ENCODE measurements around the gene CDON. TPM values are rescaled to one million over a fixed set of nuclear protein-coding genes. Genes with fewer than 3 reads are reported as not detected.

The CDON gene
- total and polyA plus RNA-seq, 2 donors, result 8.4 to 47.4 TPM

DNA sequence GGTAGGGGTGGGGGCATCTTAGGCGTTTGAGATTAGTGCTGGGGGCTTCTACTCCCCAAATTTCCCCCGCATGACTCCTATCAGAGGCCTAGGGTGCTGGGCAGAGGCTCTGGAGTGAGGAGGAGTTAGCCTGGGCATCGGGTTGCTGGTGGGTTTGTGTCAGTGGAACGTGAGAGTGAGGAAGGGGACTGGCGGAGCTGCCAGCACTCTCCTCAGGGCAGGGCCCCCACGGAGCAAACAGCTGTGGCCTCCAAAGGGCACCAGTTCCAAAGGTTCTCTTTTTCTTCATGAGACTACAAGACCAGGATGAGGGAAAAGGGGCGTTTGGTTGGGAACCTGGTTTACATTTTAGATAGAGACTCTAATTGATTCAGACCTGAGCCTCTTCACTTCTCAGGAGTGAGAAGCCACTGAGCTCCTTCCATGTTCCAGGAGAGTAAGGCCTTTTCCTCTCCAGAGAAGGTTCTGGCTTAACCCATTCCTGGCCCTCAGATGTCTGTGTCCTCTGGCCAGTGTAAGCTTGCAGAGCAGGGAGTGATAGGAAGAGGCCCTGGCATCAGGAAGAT lies 35.6 kb upstream of the CDON start:
- 77% methylated on average over 7 of the region's 7 CpGs for WGBS
- DNase-seq (ENCODE audit: extremely low spot score), result no peak
- no peak overlapping the region for H3K4me3 ChIP-seq (ENCODE audit: low read depth, low read length)

DNA sequence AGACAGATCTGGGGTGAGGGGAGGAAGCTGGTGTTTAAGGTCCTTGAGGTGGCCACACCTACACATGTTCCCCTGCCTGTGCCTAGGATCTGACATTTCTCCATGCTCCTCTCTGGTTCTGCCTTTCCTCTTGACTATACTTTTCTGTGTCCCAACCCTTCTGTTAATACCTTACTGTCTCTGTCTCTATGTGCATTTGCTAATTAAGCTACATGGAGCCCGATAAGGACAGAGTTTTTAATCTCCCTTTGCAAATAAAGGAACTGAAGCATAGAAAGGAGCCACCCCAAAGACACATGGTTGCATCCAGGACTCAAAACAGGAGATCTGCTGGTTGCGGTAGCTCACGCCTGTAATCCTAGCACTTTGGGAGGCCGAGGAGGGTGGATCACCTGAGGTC lies 33.1 kb upstream of the CDON start:
- Histone ChIP-seq H3K36me3 (ENCODE audit: insufficient read depth) (no peaks in the 10 kb centered on the region), H3K4me1 (ENCODE audit: insufficient read depth) (no peaks in the 10 kb centered on the region), H3K4me3 (ENCODE audit: low read depth, low read length) (no peak overlapping the region), H3K27ac (ENCODE audit: low read depth) (no peak overlapping the region)
- 85% methylated on average over 4 of the region's 4 CpGs for WGBS
- no peak for DNase-seq (ENCODE audit: extremely low spot score)

More for the DNA sequence above, 35.6 kb upstream of the CDON start:
- Histone ChIP-seq H3K4me1 (ENCODE audit: insufficient read depth) (no peaks in the 10 kb centered on the region), H3K36me3 (ENCODE audit: insufficient read depth) (no peaks in the 10 kb centered on the region), H3K27ac (ENCODE audit: low read depth) (no peak overlapping the region)

DNA sequence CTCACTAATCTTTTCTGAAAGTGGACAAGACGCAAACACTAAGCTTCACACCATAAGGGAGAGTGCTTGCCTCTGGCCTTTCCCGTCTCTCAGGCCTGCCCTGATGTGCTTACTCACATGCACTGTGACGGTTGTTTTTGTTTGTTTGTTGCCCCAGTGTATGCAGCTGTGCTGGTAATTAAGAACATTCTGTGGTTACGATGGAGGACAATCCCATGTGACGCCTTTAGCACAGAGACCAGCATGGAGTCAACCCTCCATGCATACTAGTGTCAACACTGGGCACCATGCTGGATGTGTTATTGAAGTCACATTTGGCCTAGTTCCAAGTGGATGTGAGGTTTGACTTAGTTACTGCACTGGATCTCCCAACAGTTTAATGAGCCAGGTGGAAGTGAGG lies 27.8 kb upstream of the CDON start:
- Histone ChIP-seq H3K36me3 (ENCODE audit: insufficient read depth) (no peaks in the 10 kb centered on the region), H3K4me3 (ENCODE audit: low read depth, low read length) (no peak overlapping the region), H3K27ac (ENCODE audit: low read depth) (no peak overlapping the region), H3K4me1 (ENCODE audit: insufficient read depth) (no peaks in the 10 kb centered on the region)
- no peak for DNase-seq (ENCODE audit: extremely low spot score)
- WGBS, result 91% methylated on average over 5 of the region's 5 CpGs

DNA sequence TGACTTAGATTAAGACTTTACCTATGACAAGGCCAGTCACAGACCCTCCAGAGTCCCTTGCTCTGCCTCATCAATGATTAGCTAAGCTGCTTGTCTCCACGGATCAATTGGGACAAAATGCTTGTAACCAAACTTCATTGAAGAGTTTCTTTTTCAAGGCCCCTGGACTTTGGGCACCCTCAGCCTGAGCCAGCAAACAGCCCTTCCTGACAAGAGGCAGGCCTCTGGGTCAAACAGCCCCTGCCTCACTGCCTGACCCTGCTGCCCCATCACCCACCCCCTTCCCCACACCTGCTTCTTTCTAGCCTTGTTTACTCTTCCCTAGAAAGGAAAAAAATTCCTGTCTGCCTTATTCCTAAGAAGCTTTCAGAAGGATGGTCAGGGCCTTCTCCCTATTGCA lies 26.3 kb upstream of the CDON start:
- DNase-seq (ENCODE audit: extremely low spot score), result no peak
- H3K4me3 ChIP-seq (ENCODE audit: low read depth, low read length), result no peak overlapping the region
- WGBS, result 60% methylated on average over 1 of the region's 1 CpG
- H3K4me1 ChIP-seq (ENCODE audit: insufficient read depth), result no peaks in the 10 kb centered on the region
- no peak overlapping the region for H3K27ac ChIP-seq (ENCODE audit: low read depth)
- no peaks in the 10 kb centered on the region for H3K36me3 ChIP-seq (ENCODE audit: insufficient read depth)

DNA sequence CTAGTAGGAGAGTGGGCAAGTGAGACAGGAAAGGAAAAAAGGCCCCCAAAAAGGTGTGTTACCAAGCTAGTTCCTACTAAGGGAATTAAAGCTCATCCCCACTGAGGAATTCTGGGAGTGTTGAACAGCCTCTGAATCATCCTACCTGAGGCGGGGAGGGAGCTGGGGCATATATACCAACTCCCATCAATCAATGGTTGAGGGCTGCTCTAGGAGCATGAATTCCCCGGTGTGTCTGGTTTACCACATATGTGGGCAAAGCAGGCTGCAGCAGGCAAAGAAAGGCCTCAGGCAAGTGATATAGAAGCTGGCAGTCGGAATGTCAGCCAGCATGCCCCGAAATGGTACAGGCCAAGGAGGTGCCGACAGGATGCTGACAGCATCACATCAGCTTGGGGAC lies 23.6 kb upstream of the CDON start:
- Histone ChIP-seq H3K4me3 (ENCODE audit: low read depth, low read length) (no peak overlapping the region), H3K27ac (ENCODE audit: low read depth) (no peak overlapping the region), H3K4me1 (ENCODE audit: insufficient read depth) (no peaks in the 10 kb centered on the region), H3K36me3 (ENCODE audit: insufficient read depth) (no peaks in the 10 kb centered on the region)
- DNase-seq (ENCODE audit: extremely low spot score), result no peak
- WGBS, result 76% methylated on average over 5 of the region's 5 CpGs

DNA sequence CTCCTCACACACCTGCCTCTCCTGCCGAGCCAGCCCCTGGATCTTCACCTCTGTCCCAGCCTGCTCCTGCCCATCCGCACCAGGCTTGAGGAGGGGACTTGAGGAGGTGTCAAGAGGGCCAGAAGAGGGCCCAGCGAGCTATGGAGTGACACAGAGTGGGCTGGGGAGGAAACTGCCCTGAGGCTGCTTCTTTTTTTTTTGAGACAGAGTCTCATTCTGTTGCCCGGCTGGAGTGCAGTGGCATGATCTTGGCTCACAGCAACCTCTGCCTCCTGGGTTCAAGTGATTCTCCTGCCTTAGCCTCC lies 21.9 kb upstream of the CDON start:
- H3K4me1 ChIP-seq (ENCODE audit: insufficient read depth), result no peaks in the 10 kb centered on the region
- no peak overlapping the region for H3K27ac ChIP-seq (ENCODE audit: low read depth)
- DNase-seq (ENCODE audit: extremely low spot score), result no peak
- no peak overlapping the region for H3K4me3 ChIP-seq (ENCODE audit: low read depth, low read length)
- WGBS, result 86% methylated on average over 4 of the region's 4 CpGs
- no peaks in the 10 kb centered on the region for H3K36me3 ChIP-seq (ENCODE audit: insufficient read depth)

DNA sequence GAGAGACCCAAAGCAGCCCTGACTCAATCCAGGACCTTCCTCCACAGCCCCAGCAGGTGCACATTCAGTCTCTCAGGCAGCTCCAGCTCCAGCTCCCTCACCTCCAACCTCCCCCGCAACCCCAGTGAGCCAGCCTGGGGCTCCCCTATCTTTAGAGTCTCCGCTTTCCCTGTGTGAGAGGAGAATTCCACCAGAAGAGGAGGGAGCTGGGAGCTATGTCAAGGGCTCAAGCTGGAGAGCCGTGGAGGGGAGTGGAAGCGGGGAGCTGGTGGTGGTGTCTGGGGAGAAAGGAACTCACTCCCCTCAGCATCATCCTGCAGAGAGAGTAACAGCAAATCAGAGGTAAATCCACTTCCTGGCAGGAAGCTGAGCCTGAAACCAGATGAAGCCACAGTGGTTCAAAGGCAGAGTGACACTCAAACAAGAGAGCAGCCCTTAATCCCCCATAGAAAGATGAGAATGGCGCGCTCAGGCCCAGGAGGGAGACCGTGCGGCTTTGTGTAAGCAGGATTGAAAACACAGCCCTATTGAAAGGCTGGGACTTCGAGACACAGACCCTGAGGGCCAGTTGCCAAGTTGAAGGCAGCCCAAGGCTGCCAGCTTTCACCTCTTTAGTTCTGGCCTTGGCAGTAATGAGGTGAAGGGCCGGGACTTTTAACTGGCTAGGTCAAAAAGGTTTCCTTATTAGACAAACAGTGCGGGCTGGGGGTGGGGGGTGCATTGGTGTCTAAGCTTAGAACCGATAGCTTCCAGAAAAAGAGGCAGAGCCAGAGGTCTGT lies 21.4 kb upstream of the CDON start:
- Histone ChIP-seq H3K27ac (ENCODE audit: low read depth) (no peak overlapping the region), H3K4me3 (ENCODE audit: low read depth, low read length) (no peak overlapping the region)
- 58% methylated on average over 12 of the region's 12 CpGs for WGBS

DNA sequence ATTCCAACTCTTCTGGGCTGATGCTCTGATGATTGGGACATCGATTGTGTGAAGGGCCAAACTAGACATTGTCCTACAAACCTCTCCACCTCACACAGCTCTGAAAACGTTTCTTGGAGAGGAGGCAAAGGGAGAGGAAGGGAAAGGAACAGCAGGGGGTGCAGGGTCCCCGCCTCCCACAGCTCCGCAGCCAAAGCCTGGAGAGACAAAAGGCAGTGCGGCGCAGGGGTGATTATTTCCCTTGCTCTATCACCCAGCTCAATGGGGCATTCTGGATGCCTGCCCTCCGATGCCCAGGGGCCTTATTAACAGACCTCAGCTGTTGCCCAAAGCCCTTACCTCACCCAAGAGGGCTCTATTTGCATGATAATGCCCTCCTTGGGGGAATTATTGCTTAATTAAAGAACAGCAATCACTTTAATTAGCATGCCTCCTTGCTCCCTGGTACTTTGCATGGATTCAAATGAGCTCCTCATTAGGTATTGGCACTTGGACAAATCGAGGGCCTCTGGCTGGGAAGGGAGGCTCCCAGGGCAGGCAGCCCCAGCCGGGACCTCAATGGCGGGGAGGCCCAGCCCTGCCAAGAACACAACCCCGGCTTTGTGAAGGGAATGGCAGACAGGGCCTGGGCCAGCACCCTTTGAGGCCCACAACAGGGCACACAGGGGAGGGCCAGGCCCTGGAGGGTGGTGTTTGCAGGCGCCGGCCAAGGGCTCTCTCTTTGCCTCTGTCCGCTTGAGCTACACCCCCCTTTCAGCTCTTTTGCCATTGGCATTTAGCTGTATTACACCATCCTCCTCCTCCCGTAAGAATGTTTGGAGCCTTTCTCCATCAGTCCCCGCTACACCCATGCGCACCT lies 19.8 kb upstream of the CDON start:
- Histone ChIP-seq H3K27ac (ENCODE audit: low read depth) (no peak overlapping the region), H3K36me3 (ENCODE audit: insufficient read depth) (no peaks in the 10 kb centered on the region), H3K4me3 (ENCODE audit: low read depth, low read length) (no peak overlapping the region), H3K4me1 (ENCODE audit: insufficient read depth) (no peaks in the 10 kb centered on the region)
- no peak for DNase-seq (ENCODE audit: extremely low spot score)
- 74% methylated on average over 17 of the region's 17 CpGs for WGBS

More for the DNA sequence above, 21.4 kb upstream of the CDON start:
- no peak for DNase-seq (ENCODE audit: extremely low spot score)
- no peaks in the 10 kb centered on the region for H3K36me3 ChIP-seq (ENCODE audit: insufficient read depth)
- no peaks in the 10 kb centered on the region for H3K4me1 ChIP-seq (ENCODE audit: insufficient read depth)

DNA sequence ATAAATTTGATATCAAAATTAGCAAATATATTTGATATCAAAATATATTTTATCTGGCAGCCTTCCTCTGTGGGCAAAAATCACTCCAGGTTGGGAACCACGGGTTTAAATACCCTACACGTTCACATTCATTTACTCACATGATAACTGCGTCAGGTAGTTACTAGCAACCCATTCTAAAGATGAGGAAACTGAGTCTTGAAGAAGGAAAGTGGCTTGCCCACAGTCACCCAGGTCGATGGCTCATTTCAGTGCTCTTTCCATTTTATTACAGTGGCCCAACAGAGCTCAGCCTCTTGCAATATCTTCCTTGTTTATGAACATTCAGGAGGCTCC lies 19.2 kb upstream of the CDON start:
- Histone ChIP-seq H3K36me3 (ENCODE audit: insufficient read depth) (no peaks in the 10 kb centered on the region), H3K27ac (ENCODE audit: low read depth) (no peak overlapping the region), H3K4me3 (ENCODE audit: low read depth, low read length) (no peak overlapping the region), H3K4me1 (ENCODE audit: insufficient read depth) (no peaks in the 10 kb centered on the region)
- WGBS, result 88% methylated on average over 4 of the region's 4 CpGs
- no peak for DNase-seq (ENCODE audit: extremely low spot score)

DNA sequence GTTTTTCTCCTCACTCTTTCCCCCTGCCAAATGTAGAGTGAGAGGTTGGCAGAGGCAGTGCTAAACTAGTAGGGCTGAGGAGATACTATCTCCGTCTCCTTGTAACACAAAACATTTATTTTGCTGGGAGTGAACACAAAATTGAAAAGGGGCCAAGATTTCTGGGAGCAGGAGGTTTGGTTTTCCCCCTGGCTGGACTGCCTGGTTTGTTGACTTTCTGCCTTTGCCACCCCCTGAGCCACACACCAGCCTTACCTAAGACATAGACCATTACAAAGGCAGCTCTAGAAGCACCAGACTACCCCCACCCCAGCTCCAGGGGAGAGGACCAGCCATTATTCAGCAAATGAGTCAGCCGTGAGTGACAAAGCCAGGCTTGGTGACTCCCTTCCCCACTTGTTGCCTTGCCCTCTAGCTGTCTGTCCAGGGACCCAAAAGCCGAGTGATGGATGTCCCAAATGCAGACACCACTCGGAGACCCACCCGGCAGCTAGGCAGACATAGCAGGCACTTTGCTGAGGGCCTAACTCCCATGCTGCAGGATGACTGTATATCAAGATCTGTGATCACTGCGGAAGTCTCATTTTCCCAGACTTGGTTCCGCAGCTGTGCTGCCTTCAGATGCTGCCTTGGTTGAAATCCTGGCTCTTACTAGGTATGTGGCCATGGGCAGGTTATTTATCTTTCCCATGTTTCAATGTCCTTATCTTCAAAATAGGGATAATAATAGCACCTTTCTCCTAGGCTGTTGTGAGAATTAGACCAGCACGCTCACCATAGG lies 17.7 kb upstream of the CDON start:
- WGBS, result 71% methylated on average over 8 of the region's 8 CpGs
- no peak overlapping the region for H3K27ac ChIP-seq (ENCODE audit: low read depth)
- DNase-seq (ENCODE audit: extremely low spot score), result peak; percentile 62

DNA sequence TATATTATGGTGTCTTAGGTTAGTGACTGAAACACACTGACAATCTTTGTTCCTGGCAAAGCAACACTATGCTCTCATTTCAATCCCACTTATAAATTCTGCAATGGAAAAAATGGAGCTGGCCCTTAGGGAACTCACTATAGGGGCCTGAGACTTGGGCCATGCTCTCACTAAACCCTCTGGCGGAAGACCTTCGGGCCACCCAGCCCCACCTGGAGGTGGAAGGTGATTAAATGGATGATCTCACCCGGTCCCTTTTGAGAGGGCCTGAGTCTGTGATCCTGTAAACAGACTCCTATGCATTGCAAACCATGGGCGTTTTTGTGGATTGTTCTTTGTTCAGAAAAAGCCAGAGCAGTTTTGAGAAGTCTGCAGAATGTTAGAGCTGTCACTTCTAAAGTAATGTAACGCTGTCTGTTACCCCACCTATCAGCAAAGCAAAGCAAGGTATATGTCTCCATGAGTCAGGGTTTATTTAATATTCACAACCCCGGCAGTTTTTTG lies 17.0 kb upstream of the CDON start:
- H3K4me1 ChIP-seq (ENCODE audit: insufficient read depth), result no peaks in the 10 kb centered on the region
- no peak overlapping the region for H3K27ac ChIP-seq (ENCODE audit: low read depth)
- H3K36me3 ChIP-seq (ENCODE audit: insufficient read depth), result no peaks in the 10 kb centered on the region
- H3K4me3 ChIP-seq (ENCODE audit: low read depth, low read length), result no peak overlapping the region
- WGBS, result 28% methylated on average over 6 of the region's 6 CpGs
- DNase-seq (ENCODE audit: extremely low spot score), result no peak

More for the DNA sequence above, 17.7 kb upstream of the CDON start:
- H3K4me1 ChIP-seq (ENCODE audit: insufficient read depth), result no peaks in the 10 kb centered on the region
- H3K4me3 ChIP-seq (ENCODE audit: low read depth, low read length), result no peak overlapping the region
- no peaks in the 10 kb centered on the region for H3K36me3 ChIP-seq (ENCODE audit: insufficient read depth)

DNA sequence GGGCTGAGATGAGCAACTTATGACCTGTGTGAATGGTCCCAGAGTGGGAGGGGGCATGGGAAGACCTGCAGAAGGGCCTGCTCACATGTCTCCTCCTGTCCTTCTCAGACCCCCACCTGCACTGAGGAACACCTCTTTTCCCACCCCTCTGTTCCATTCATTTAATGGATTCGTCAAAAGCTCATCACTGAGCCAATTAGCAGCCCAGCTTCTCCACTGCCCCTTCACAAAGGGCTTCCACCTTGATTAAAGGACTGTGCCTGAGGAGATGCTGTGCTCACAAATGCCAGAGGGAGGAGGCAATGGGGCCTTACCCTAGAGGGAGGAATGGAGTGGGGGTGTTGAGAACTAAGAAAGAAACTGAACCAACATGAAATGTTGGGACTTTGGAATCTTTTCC lies 14.0 kb upstream of the CDON start:
- WGBS, result 66% methylated on average over 1 of the region's 1 CpG
- Histone ChIP-seq H3K36me3 (ENCODE audit: insufficient read depth) (no peaks in the 10 kb centered on the region), H3K4me3 (ENCODE audit: low read depth, low read length) (no peak overlapping the region), H3K4me1 (ENCODE audit: insufficient read depth) (no peaks in the 10 kb centered on the region), H3K27ac (ENCODE audit: low read depth) (no peak overlapping the region)
- no peak for DNase-seq (ENCODE audit: extremely low spot score)

DNA sequence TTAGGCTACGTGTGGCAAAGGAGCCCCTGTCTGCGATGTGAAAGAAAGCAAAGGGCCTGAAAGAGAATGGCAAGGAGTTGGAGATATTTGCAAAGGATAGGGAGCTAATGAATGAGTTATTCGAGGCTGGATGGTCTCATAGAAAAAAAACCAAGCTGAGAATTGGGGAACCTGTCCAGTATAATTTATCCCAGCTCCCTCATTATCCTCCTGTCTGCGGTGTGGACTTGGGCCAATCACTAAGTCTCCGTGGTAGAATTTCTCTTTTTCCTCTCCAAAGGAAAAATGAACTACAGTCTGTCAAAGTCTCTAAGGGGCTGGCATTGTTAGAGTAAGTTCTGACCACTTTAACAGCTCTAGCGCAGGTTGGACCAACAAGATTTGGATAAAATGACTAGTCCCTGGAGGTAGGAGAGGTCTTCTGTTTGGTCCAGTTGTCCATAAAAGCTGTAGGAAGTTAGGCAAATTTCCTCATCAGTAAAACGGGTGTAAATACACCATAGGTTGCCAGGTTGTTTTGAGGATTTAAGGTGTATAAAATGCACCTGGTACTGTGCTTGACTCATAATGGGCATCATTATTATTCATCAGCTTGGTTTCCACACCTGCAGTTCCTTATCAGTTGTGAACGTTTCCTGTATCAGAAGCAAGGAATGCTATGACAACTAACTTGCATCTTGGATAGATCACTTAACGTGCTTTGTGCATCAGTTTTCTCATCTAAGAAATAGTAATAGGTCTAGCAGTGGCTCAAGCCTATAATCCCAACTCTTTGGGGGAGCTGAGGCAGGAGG lies 10.3 kb upstream of the CDON start:
- Histone ChIP-seq H3K4me3 (ENCODE audit: low read depth, low read length) (no peak overlapping the region), H3K27ac (ENCODE audit: low read depth) (no peak overlapping the region), H3K36me3 (ENCODE audit: insufficient read depth) (no peaks in the 10 kb centered on the region), H3K4me1 (ENCODE audit: insufficient read depth) (no peaks in the 10 kb centered on the region)
- 62% methylated on average over 9 of the region's 9 CpGs for WGBS
- no peak for DNase-seq (ENCODE audit: extremely low spot score)
